Liver (tissue), 3 donors: ENCODE data around the gene SNX6.

Experiments used
- HNF4A ChIP-seq, 2 donors: conservative IDR thresholded peaks; 2 replicates each; pipeline ENCODE4 v1.6.1; 2016; ENCODE audit warnings: antibody characterized with exemption in 2 of 2, mild to moderate bottlenecking in 2 of 2
- RAD21 ChIP-seq, 2 donors: IDR thresholded peaks; 2 replicates each; pipeline ENCODE4 v1.6.1; 2016; ENCODE audit warnings: antibody characterized with exemption in 2 of 2, mild to moderate bottlenecking in 2 of 2
- SP1 ChIP-seq: IDR thresholded peaks from 2 replicates; pipeline ENCODE4 v1.6.1; 2018; ENCODE audit warnings: antibody characterized with exemption, mild to moderate bottlenecking
- TAF1 ChIP-seq: conservative IDR thresholded peaks from 2 replicates; pipeline ENCODE4 v1.6.1; 2016; ENCODE audit warnings: antibody characterized with exemption, mild to moderate bottlenecking
- YY1 ChIP-seq: IDR thresholded peaks from 2 replicates; pipeline ENCODE4 v1.6.1; 2016; ENCODE audit warnings: antibody characterized with exemption, mild to moderate bottlenecking
- TF ChIP-seq, protein P1 (sequence below): fragments of 150-350 bp; IDR thresholded peaks from 2 replicates; pipeline ENCODE4 v1.5.1; 2017; ENCODE audit warnings: improper control_type of control experiment, low read depth, low read length; ENCODE audit not compliant: missing input control
- TF ChIP-seq, protein P2 (sequence below): IDR thresholded peaks from 2 replicates; pipeline ENCODE4 v1.6.1; 2016; ENCODE audit warnings: antibody characterized with exemption
- TF ChIP-seq, protein P3 (sequence below): IDR thresholded peaks from 2 replicates; pipeline ENCODE4 v1.6.1; 2016; ENCODE audit warnings: antibody characterized with exemption, mild to moderate bottlenecking
- TF ChIP-seq, protein P4 (sequence below): IDR thresholded peaks from 2 replicates; pipeline ENCODE4 v1.6.1; 2016; ENCODE audit warnings: antibody characterized with exemption
- donor health status: healthy.
- donor health status: healthy.

DNA sequence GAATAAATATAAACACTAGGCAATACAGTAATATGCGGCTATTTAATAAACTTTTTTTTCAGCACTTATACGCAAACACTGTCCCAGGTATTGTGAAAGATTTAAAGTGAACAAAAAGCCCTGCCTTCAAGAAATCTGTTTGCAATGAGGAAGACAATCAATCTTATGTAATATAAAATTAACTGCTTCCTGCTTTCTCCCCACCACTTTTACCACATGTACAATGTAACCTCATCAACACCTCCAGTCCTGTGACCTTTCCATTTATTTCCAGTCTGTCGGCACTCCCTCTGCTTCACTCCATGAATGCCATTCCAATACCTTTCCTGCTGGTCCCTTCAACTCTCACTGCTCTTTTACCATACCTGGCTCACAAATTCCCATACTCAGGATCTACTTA is 10.5 kb downstream of the SNX6 start:
- TF ChIP-seq, protein P1, sequence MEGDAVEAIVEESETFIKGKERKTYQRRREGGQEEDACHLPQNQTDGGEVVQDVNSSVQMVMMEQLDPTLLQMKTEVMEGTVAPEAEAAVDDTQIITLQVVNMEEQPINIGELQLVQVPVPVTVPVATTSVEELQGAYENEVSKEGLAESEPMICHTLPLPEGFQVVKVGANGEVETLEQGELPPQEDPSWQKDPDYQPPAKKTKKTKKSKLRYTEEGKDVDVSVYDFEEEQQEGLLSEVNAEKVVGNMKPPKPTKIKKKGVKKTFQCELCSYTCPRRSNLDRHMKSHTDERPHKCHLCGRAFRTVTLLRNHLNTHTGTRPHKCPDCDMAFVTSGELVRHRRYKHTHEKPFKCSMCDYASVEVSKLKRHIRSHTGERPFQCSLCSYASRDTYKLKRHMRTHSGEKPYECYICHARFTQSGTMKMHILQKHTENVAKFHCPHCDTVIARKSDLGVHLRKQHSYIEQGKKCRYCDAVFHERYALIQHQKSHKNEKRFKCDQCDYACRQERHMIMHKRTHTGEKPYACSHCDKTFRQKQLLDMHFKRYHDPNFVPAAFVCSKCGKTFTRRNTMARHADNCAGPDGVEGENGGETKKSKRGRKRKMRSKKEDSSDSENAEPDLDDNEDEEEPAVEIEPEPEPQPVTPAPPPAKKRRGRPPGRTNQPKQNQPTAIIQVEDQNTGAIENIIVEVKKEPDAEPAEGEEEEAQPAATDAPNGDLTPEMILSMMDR, result no peak
- TF ChIP-seq, protein P2, sequence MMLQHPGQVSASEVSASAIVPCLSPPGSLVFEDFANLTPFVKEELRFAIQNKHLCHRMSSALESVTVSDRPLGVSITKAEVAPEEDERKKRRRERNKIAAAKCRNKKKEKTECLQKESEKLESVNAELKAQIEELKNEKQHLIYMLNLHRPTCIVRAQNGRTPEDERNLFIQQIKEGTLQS, result no peak
- TF ChIP-seq, protein P3, sequence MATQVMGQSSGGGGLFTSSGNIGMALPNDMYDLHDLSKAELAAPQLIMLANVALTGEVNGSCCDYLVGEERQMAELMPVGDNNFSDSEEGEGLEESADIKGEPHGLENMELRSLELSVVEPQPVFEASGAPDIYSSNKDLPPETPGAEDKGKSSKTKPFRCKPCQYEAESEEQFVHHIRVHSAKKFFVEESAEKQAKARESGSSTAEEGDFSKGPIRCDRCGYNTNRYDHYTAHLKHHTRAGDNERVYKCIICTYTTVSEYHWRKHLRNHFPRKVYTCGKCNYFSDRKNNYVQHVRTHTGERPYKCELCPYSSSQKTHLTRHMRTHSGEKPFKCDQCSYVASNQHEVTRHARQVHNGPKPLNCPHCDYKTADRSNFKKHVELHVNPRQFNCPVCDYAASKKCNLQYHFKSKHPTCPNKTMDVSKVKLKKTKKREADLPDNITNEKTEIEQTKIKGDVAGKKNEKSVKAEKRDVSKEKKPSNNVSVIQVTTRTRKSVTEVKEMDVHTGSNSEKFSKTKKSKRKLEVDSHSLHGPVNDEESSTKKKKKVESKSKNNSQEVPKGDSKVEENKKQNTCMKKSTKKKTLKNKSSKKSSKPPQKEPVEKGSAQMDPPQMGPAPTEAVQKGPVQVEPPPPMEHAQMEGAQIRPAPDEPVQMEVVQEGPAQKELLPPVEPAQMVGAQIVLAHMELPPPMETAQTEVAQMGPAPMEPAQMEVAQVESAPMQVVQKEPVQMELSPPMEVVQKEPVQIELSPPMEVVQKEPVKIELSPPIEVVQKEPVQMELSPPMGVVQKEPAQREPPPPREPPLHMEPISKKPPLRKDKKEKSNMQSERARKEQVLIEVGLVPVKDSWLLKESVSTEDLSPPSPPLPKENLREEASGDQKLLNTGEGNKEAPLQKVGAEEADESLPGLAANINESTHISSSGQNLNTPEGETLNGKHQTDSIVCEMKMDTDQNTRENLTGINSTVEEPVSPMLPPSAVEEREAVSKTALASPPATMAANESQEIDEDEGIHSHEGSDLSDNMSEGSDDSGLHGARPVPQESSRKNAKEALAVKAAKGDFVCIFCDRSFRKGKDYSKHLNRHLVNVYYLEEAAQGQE, result no peak
- TF ChIP-seq TAF1, result no peak
- TF ChIP-seq, protein P4, sequence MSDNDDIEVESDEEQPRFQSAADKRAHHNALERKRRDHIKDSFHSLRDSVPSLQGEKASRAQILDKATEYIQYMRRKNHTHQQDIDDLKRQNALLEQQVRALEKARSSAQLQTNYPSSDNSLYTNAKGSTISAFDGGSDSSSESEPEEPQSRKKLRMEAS, result no peak
- TF ChIP-seq RAD21 (IDR thresholded peaks at IDR 0.05), result no peak
- no peak for TF ChIP-seq YY1
- no peak for TF ChIP-seq HNF4A (conservative IDR thresholded peaks at IDR 0.05)
- no peak for TF ChIP-seq SP1
